Tibial nerve (tissue), 3 donors: ENCODE data around the gene CPAMD8.

ENCODE experiments used
- CTCF ChIP-seq, 5 experiments: fragments of 200-600 bp in 3 of 5; fragments of 450-650 bp in 2 of 5; sonication (generic) in 3 of 5; IDR thresholded peaks; one replicate each; pipeline ENCODE4 v1.5.1; 2016 to 2019; ENCODE audit warnings: antibody characterized with exemption in 5 of 5, mild to moderate bottlenecking in 3 of 5, moderate library complexity in 2 of 5
- POLR2A ChIP-seq, 2 donors: fragments of 450-650 bp; IDR thresholded peaks; one replicate each; pipeline ENCODE4 v1.6.1; 2017; ENCODE audit warnings: antibody characterized with exemption in 2 of 2, mild to moderate bottlenecking in 2 of 2, moderate library complexity in 2 of 2

DNA sequence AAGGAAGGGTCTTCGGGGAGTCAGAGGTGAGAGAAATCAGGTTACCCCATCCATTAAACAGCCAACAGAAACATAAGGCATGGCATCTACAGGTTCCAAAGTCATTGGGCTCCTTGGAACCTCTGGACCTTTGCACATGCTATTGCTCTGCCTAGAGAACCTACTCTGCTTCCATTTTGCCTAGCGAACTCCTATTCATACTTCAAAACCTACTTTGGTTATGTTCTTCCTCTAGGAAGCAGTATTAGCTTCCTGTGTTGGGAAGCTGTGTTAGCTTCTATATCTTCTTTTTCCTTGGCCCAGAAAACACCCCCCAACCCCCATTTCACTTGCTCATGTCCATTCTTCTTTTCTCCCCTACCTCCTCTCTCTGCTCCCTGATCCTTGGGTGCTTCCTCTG lies 98.3 kb downstream of the CPAMD8 start:
- TF ChIP-seq CTCF (IDR thresholded peaks at IDR 0.05) (no peak), POLR2A (IDR thresholded peaks at IDR 0.05) (no peak)
